ENCODE measurements around the gene RBM20.

RBM20 gene

DNA sequence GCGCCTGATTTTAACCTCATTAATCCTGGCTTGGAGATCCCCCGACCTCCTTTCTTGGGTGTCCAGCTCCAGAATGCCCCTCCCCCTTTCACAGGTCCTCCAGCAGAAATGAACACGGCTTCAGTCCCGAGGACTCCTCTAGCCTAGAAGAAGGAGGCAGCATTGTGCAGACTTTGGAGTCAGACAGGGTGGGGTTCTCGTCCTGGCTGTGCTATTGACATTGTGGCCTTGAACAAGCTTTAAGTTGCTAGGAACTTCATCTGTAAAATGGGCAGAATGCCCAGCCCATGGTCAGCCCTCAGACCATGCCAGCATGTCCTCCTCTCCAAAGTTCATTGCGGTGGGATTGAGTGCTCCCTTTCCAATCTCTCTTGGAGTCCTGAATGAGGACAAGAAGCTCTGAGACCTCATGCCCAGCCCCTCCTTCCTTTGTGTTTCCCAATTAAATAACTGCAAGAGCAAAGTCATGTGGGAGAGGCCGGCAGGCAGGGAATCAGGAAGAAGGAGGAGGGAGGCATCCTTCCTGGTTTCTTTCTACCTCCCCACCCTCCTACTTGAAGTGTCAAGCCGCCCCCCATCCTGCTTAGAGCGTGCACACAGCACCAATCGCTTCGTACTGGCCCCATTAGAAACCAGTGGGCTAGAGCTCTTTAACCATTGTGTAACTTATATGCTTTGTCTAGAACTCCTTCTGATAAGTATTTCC is 86.4 kb downstream of the RBM20 start:
- Mint-ChIP-seq H3K27ac (peak overlapping the region in 1 of 3 experiments; percentile 7), H3K4me1 (peaks cover 20% of the 10 kb centered on the region), H3K36me3 (ENCODE audit: low read depth) (no peaks in the 10 kb centered on the region), H3K4me3 (no peak overlapping the region), H3K9me3 (no peaks in the 10 kb centered on the region), H3K27me3 (ENCODE audit: low read depth) (no peaks in the 10 kb centered on the region)
- TF ChIP-seq, protein P1, sequence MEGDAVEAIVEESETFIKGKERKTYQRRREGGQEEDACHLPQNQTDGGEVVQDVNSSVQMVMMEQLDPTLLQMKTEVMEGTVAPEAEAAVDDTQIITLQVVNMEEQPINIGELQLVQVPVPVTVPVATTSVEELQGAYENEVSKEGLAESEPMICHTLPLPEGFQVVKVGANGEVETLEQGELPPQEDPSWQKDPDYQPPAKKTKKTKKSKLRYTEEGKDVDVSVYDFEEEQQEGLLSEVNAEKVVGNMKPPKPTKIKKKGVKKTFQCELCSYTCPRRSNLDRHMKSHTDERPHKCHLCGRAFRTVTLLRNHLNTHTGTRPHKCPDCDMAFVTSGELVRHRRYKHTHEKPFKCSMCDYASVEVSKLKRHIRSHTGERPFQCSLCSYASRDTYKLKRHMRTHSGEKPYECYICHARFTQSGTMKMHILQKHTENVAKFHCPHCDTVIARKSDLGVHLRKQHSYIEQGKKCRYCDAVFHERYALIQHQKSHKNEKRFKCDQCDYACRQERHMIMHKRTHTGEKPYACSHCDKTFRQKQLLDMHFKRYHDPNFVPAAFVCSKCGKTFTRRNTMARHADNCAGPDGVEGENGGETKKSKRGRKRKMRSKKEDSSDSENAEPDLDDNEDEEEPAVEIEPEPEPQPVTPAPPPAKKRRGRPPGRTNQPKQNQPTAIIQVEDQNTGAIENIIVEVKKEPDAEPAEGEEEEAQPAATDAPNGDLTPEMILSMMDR (IDR thresholded peaks at IDR 0.05; ENCODE audit: unreplicated experiment in 3 of 3), result no peak

DNA sequence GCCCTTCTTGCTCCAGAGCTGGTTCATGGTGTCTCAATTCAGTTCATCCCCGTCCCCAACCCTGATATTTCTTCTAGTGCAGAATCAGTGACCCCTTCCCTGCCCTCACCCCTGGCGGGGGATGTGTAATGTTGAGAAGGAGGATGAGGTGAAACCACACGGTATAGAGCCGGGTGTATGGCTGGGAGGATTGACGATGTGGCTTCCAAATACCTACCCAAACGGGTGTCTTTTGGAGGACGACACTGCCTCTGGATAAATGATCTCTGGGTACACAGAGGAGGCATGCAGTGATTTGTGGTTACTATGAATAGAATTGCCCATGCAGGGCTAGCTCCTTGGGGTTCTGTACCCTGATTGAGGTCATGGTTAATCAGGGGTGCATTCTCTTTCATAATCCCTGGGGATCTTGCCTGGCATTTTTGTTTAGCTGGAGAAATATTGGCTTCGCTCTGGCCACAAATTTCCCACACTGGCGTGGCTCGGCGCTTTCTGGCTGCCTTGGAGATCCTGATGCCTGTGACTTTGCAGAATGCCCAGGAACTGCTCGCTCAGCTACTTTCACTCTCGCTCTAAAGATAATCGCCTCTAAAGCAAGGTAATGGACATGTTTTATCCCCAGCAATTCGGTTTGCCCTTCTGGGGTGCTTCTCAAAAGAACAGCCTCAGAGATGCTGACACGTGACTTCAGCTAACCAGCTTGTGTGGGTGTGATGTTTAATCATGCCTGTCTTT is 89.2 kb downstream of the RBM20 start:
- Mint-ChIP-seq H3K36me3 (ENCODE audit: low read depth) (no peaks in the 10 kb centered on the region), H3K4me1 (peaks cover 10% of the 10 kb centered on the region), H3K27ac (peak overlapping the region in 2 of 3 experiments; percentile 27 to 83), H3K27me3 (ENCODE audit: low read depth) (no peaks in the 10 kb centered on the region), H3K9me3 (no peaks in the 10 kb centered on the region), H3K4me3 (peak overlapping the region; percentile 38 to 74 (median 54))
- TF ChIP-seq, protein P1 (IDR thresholded peaks at IDR 0.05; ENCODE audit: unreplicated experiment in 3 of 3), result no peak

DNA sequence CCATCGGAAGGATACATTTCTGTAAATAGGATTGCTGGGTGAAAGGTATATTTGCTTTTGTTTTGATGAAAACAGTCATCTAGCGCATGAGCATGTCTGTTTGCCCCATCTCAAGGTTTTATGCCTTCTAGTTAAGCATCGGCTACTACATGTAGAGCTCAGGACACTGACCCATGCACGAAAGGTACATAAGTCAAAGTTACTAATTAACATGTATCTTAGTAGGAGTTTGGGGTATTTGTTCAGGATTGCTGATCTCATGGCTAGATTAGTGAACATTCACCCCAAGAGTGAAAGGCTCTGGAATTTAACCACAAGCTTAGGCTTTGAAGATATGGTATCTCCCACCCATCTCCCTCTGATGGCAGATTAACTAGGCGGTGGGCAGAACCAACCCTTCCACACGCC is 91.5 kb downstream of the RBM20 start:
- H3K4me3 Mint-ChIP-seq, result no peak overlapping the region
- no peaks in the 10 kb centered on the region for H3K9me3 Mint-ChIP-seq
- H3K4me1 Mint-ChIP-seq, result peaks cover 14% of the 10 kb centered on the region
- no peaks in the 10 kb centered on the region for H3K36me3 Mint-ChIP-seq (ENCODE audit: low read depth)
- no peaks in the 10 kb centered on the region for H3K27me3 Mint-ChIP-seq (ENCODE audit: low read depth)
- H3K27ac Mint-ChIP-seq, result peak overlapping the region in 2 of 3 experiments; percentile 28 to 54
- TF ChIP-seq, protein P1 (IDR thresholded peaks at IDR 0.05; ENCODE audit: unreplicated experiment in 3 of 3), result no peak

DNA sequence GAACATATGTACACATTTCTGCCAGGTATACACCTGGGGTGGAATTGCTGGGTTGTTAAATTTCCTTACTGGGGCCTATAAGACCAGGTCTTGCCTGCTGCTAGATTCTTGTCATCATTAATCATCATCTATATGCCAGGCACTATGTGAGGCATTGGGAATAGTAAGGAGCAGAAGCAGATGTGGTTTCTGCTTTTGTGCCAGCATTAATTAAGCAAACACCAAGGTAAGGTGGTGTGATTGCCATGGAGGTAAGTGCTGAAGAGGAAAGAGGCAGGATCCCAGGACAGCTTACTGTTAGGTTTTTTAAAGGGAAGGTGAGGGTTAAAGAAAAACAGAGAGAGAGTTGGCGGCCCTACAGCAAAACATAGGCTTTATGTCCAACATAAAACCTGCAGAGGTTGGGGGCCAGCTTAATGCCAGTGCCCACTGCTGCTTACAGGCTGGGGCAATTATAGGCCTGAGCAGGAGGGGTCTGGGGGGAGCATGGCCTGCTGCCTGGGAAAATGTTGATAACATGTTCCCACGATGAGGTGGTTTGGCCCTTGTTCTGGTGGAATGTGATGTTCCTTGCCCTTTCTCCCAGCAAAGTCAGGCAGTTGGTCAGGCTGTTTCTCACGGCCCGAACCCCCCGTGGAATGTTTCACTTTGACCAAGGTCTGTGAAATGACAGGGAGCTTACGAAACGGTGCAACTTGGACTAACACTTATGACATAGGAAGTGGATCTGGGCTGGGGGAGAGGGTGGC is 93.9 kb downstream of the RBM20 start:
- TF ChIP-seq, protein P1 (IDR thresholded peaks at IDR 0.05; ENCODE audit: unreplicated experiment in 3 of 3), result no peak
- no peaks in the 10 kb centered on the region for H3K9me3 Mint-ChIP-seq
- no peak overlapping the region for H3K4me3 Mint-ChIP-seq
- H3K27ac Mint-ChIP-seq, result peak overlapping the region in 1 of 3 experiments; percentile 64
- H3K4me1 Mint-ChIP-seq, result peaks cover 11% of the 10 kb centered on the region
- H3K27me3 Mint-ChIP-seq (ENCODE audit: low read depth), result no peaks in the 10 kb centered on the region
- H3K36me3 Mint-ChIP-seq (ENCODE audit: low read depth), result no peaks in the 10 kb centered on the region

DNA sequence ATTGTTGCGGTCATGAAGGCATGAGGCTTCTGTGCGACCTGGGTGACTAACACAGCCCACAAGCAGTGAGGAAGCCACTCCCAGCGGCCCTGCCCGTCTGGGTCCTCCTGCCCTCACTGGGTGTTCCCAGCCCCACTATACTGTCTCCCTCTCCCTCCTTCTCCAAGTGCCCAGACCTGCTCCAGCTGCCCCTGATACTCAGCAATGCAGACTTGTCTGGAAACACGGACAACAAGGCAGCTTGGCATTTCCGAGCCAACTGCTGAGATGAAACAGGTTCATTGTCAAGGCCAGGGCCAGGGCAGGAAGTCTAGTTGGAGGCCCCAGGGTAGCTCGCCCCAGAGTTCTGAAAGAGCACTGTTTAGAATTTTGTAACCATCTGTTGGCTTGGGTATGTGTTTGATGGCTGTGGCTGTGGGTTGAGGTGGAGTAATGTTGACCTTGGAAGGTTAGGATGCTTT is 95.7 kb downstream of the RBM20 start:
- Mint-ChIP-seq H3K36me3 (ENCODE audit: low read depth) (no peaks in the 10 kb centered on the region), H3K27ac (no peak overlapping the region), H3K4me3 (no peak overlapping the region), H3K27me3 (ENCODE audit: low read depth) (no peaks in the 10 kb centered on the region), H3K4me1 (peaks cover 3% of the 10 kb centered on the region), H3K9me3 (no peaks in the 10 kb centered on the region)
- TF ChIP-seq, protein P1 (IDR thresholded peaks at IDR 0.05; ENCODE audit: unreplicated experiment in 3 of 3), result no peak
